Breast epithelium (tissue), 3 donors: ENCODE measurements around the gene PCBP3.

Experiments
- CTCF ChIP-seq, 3 donors: fragments of 450-650 bp; IDR thresholded peaks; one replicate each; pipeline ENCODE4 v1.5.1; 2016 to 2017; ENCODE audit warnings: antibody characterized with exemption in 3 of 3, mild to moderate bottlenecking in 3 of 3, moderate library complexity in 3 of 3
- POLR2A ChIP-seq: fragments of 450-650 bp; IDR thresholded peaks from one replicate; pipeline ENCODE4 v1.6.1; 2016; ENCODE audit warnings: antibody characterized with exemption, mild to moderate bottlenecking, moderate library complexity

GRCh38 chr21:45989355-45990048, 346.0 kb downstream of the PCBP3 start:
- no peak for TF ChIP-seq CTCF (IDR thresholded peaks at IDR 0.05)
- no peak for TF ChIP-seq POLR2A
